ENCODE results near the gene USP43.

USP43 gene

DNA sequence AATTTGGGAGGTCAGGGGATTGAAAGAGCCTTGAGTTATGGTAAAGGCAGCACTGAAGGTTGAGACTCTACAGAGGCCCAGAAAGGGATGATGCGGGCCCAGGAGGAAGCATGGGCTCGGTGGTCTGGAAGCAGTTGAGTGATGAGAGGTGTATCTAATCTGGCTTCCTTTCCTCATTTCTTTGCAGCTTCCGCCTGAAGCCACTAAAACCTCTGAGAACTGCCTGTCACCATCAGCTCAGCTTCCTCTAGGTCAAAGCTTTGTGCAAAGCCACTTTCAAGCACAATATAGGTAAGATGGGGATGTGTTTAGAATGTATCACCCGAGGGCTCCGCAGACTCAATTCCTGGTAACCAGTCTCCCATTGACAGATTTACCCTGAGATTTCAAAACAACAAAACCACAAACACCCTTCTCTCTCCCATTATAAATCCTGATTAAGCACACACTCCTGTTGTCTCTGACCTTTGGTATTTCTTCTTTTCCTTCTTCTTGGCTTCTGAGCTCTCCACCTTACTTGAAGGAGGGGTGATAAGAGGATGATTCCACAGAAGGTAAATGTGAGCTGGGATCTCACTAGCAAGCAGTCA, 21.2 kb downstream of the USP43 start:
- no peak for DNase-seq (ENCODE audit: low spot score)

DNA sequence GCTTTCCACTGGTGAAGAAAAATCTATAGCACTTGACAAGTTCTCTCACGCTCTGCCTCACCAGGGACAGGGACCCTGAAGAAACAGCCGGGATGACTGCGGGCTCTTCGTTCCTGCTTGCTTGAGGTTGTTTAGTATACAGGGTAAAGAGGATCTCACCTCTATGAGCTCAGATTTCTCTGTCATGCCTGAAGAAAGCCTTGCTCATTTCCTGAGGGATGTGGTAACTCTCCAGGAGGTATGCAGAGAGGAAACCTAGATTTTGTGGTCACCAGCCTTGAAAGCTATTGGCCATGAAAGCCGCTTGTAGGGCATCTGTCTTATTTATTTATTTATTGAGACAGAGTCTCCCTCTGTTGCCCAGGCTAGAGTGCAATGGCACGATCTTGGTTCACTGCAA, 23.2 kb downstream of the USP43 start:
- no peak for DNase-seq (ENCODE audit: low spot score)

DNA sequence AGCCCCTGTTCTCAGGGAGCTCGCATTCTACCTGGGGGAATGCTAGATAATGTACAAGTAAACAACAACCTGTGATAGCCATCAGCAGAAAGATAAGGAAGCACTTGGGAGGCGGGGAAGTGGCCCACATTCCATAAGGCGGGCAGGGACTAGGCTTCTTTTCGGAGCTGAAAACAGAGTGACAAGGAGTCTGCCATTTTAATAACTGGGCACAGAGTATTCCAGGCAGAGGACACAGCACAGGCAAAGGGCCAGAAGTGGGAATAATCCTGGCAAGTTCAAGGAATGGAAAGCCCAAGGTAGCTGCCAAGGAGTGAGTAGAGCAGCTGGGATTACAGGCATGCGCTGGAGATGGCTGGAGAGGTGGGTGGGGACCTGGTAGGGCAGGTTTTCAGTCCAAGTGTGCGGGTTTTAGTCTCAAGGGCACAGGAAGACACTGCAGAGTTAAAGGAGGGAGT, 24.3 kb downstream of the USP43 start:
- DNase-seq (ENCODE audit: low spot score): peak; percentile 5

DNA sequence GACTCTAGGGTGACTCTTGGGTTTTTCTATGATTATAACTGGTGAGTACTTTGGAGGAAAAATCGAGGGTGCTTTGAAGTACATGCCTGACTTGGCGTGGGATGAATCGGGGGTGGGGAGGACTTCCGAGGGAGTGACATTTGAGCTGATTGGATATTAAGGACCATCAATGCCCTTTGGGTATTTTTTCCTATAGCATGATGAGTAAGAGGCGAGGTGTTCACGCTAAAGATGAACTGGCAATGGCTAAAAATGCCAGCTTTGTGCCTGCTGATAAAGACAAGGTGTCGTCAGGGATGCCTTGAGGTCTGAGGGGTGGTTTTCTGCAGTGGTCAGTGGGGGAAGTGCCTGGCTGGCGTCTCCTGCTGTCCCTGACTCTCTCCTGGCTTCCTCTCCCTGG, 25.3 kb downstream of the USP43 start:
- no peak for DNase-seq (ENCODE audit: low spot score)

DNA sequence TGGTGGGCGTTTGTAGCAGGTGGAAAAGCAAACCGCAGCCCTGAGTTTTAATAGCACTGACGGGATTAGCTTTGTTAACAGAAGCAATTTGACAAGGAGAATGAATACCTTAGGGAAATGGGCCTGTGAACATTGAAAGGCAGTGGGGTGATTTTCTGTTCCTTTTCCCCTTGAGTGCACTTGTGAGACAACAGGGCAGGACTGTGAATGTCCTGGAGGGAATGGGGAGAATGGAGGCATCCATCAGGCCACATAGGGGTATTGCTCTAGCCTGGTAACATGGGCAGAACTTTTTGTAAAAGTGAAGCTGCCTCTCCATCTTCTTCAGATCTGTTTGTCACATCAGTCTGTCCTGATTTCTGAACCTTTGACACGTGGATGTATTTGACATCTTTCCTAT, 26.2 kb downstream of the USP43 start:
- DNase-seq (ENCODE audit: low spot score): no peak

DNA sequence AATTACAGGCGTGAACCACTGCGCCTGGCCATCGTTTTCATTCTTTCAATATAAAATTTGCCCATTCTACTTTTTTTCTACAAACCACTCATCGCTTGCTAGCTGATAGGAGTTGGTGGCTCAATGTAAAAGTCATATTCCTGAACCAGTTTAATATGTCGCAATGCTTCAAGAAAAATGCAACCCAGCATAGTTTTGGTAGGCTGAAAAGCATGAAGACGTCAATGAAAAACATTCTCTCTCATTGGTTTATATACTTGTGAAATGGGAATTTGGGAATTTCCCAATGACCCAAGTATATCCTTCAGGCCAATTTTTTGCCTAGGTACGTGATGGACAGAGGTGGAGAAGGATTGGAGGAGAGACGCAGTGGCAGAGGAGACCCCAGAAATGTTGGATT, 26.9 kb downstream of the USP43 start:
- DNase-seq (ENCODE audit: low spot score): no peak

DNA sequence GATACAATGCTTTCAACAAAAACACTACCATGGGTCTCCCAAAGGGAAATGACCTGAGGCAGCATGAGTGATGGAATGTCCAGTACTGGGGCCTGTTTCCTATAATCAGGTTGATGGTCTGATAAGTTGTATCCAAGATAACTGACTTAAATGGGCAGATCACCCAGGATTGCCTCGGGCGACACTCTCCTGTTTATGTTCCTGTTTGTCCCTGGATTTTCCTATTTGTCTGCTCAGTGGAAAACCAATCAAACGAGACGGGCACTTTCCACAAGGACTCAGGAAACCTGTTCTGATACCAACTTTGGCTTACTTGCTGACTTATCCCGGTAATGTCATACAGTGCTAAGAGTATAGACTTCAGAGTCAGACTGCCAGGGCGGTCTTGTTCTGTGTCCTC, 27.4 kb downstream of the USP43 start:
- DNase-seq (ENCODE audit: low spot score): no peak

DNA sequence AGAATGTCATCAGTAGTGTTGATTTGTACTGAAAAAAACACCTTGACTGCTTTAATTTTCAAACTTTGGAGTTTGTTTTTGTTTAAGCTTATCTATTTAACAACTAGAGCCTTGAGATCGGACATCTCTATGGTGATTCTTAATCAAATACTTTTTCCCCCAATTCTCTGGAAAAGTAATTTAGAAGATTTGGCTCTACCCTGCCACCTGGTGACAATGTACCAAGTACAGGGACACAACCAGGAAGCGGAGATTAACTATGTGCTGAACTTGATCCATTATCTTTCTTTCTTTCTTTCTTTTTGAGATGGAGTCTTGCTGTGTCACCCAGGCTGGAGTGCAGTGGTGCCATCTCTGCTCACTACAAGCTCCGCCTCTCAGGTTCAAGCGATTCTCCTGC, 30.8 kb downstream of the USP43 start:
- no peak for DNase-seq (ENCODE audit: low spot score)

DNA sequence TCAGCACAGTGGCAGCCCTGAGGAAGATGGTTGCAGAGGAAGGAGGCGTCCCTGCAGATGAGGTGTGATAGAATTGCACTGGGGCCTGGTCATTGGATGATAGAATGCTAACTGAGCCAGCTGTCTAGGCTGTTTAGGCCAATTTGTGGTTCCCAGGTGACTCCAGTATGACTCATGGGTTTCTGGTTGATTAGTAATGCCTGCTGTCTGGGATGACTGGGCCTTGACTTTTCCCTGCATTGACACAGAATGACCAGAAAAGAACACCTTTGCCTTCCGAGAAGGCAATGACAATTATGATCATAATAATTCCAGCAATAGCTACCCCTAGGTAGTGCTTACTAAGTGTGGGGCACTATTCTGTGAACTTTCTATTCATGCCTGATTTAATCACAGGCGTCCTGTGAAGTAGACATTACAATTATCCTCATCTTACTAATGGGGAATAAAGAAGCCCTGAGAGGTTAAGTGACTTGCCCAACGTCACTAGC, 31.5 kb downstream of the USP43 start:
- DNase-seq (ENCODE audit: low spot score): peak; percentile 65

DNA sequence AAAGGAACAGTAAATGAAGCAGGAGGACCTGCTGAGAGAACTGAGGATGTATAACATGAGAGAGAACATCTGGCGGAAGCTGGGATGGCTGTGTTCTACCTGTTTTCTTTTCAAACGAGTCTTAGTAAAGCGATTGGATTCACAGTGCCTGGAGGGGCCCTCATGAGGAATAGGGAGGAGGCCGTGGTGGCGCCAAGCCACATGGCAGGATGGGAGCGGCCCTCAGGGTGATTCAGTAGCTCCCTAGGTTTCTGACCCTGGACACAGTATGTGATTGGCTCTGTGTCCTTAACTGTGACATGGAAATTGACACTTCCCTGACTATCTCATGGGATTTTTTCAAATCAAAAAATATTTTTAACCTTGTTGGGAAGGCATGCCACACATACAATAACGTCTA, 32.1 kb downstream of the USP43 start:
- DNase-seq (ENCODE audit: low spot score): no peak

DNA sequence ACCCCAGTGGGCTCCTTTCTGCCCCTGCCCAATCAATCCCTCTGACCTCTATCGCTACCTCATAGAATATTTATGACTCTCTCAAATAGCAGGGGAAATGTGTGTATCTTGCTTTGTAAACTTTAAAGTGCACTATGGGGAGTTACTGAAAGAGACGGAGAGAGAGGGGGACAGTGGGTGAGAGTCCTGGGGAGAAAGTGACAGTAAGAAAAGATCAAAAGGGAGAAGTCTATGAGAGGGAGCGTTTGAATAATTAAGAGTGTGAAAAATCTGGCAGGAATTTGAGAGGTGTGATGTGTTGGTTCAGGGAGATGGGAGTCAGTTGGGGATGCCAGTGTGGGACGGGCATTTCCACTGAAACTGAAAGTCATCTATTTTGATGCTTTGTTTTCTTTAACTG, 32.6 kb downstream of the USP43 start:
- DNase-seq (ENCODE audit: low spot score): no peak

DNA sequence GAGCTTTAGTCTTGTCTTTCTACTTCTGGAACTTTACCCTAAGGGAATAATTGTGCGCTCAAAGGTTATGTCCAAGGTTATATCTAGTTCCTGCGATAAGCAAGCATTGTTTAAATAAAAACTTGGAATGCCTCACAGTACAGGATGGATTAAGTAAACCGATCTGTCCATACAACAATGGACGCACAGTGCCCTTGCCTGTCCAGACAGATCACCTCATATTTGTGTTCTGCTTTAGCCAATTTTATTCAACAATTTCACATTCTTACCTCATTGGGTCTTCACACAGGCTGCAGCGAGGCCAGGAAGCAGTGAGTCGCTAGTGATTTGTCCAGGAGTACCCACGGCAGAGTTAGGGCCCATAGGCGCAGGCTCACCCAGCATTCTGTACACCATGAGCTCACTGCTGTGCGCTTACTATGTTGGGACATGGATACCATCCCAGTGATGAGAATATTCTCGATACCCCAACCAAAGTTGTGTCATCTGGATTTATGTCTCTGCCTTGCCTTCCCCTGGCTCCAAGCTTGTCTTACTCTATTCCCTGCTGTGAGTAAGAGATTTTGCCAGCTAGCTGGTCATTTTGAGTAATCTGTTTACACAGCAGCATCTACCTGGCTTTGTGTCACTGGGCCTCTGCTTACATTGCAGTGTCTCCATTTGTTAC, 39.8 kb downstream of the USP43 start:
- no peak for DNase-seq (ENCODE audit: low spot score)

DNA sequence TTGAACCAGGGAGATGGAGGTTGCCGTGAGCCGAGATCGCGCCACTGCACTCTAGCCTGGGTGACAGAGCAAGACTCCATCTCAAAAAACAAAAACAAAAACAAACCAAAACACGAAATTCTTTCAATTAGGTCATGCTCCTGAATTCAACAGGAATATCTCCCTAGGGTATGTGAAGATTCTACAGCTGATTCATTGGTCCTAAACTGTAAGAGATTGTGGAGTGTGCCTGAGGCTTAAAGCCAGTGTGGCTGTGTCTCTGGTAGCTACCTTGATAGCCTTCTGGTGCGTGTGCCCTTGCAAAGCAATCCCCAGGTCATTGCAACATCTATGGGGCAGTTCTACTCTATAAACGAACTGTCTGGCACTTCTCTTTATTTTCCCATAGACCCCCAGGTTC, 48.4 kb downstream of the USP43 start:
- no peak for DNase-seq (ENCODE audit: low spot score)

DNA sequence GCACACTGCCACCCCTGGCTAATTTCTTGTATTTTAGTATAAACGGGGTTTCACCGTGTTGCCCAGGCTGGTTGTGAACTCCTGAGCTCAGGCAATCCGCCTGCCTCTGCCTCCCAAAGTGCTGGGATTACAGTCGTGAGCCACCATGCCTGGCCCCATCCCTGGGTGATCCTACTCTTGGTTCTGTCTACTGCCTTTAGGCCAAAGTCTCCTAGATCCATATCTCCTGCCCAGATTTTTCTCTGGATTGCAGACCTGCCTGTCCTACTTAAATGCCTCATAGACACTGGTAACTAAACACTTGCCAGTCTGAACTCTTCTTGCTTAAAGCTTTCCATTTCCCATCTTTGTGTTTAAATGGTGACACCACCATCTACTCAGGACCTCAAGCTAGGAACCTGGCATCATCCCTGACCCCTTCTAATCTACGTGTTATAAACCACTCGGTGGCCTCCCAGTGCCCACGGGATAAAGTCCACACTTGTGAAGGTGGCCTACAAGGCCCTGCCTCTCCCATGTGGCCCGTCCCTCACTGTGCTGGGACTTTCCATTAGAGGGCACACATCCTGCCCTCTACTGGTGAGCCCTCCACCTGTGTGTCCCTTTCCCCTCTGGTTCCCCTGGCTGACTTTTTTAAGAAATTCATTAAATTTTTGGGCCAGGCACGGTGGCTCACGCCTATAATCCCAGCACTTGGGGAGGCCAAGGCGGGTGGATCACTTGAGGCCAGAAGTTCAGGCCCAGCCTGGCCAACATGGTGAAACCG, 51.1 kb downstream of the USP43 start:
- DNase-seq (ENCODE audit: low spot score): no peak

DNA sequence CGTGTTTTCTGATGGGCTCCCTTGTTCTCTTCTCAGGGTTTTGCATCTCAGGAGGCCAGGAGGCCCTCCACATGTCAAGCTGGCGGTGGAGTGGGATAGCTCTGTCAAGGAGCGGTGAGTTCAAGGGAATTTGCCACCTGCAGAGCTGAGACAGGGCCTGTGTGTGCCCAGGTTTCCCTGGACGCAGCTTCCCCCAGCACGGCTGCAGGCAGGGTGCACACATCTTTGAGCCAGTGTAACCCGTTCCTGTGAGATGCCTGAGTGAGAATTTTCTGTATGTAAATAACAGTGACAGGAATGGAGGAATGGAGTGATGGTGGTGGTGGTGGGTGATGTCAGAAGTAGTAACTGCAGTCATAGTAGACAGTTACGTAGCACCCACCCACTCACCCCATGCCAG, 54.8 kb downstream of the USP43 start:
- no peak for DNase-seq (ENCODE audit: low spot score)

DNA sequence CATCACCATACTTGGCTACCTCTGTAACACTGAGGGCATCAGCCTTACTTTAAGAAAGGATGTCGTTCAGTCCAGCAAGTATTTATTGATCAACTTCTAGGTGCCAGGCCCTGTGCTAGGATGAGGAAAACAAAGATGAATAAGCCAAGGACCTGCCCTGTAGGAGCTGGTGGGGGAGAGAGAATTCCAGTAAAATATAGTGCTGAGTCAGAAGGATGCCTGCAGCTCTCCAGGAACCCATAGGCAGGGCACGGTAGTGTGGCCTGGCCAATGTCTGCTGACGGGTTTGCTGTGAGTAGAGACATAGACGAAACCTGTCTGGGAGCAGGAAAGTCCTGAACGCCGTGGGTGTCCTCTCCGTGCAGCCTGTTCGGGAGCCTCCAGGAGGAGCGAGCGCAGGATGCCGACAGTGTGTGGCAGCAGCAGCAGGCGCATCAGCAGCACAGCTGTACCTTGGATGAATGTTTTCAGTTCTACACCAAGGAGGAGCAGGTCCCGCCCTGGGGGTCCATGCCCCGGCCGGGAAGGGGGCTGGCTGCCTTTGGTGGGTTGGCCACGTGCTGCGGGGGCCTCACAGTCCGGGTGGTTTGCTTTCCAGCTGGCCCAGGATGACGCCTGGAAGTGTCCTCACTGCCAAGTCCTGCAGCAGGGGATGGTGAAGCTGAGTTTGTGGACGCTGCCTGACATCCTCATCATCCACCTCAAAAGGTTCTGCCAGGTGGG, 55.6 kb downstream of the USP43 start:
- DNase-seq (ENCODE audit: low spot score): no peak

DNA sequence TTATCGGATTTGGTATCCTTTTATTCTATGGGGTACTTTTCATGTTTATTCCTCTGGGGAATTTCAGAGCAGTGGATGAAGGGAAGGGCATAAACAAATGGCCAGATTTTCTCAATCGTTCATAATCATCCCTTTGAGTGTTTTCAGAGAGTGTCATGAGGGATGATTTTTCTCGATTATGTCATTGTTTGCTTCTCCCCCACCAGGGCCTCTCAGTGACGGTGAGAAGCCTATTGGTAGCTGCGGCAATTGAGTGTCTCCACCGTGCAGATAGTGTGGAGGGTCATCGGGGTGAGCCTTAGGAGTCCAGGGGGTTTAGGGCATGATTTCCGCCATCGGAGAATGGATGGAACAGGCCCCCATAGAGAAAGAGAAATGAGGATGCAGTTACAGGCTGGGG, 57.2 kb downstream of the USP43 start:
- DNase-seq (ENCODE audit: low spot score): no peak

DNA sequence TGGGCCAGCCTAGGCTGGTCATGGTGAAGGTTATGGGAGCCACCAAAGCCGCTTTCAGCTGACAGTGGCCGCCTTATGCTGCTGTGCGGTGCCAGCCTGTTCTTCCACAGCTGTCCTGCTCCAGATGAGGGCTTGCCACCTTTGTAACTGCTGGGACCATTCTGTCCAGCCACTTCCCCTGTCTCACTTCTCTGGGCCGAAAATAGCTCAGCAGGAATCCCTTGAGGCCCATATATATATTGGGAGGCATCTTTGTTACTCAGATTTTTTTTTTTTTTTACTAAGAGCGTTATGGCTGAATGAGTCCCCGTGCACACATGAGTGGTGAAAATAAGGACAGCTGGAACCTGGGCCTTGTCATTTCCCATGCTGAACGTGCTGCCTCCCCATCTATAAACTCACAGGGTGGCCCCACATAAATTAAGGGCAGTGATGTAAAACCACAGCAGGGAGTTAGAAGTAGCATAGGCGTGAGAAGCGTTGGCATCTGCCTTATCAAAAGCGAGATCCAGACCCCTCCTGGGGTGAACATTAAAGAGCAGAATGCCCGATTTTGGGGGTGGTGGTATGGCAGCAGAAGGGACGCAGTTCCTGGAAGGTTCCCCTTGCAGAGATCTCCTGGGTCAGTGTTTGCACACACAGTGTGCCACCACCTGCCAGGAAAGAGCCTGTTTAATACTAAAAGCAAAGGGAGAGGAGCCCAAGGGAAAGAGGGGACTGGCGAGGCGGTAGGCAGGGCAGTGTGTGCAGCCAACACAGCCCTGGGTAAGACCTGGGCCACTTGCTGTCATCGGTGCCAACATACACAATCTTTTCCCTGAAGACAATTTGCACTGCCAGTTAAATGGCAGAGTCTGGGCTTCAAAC, 57.8 kb downstream of the USP43 start:
- no peak for DNase-seq (ENCODE audit: low spot score)

DNA sequence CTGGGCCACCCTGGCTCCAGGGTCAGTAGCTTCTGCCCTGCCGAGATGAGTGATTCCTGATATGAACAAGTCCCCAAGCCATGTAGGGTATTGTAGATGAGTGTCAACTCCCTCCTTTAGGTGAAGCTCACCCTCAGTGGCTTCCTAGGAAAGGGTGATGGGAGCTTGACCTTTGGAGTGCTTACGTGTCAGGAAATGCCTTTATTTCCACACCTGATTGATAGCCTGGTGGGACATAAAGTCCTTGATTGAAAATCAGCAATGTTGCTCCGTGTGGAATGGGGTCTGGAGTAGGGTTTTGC, 58.4 kb downstream of the USP43 start:
- DNase-seq (ENCODE audit: low spot score): no peak

DNA sequence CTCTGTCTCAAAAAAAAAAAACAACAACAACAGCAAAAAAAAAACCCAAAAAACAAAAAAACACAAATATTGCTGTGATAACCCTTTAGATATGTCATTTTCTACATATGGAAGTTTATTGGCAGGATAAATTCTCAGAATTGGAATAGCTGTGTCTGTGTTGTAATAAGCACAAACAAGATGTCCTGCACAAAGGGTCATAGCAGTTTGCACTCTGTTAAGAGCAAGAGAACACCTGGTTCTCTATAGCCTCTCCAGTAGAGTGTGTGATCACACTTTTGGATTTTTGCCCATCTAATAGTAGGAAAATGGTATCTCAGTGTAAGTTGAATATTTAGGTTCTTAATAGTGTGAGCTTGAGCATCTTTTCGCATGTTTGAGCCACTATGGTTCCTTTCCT, 60.4 kb downstream of the USP43 start:
- DNase-seq (ENCODE audit: low spot score): no peak

DNA sequence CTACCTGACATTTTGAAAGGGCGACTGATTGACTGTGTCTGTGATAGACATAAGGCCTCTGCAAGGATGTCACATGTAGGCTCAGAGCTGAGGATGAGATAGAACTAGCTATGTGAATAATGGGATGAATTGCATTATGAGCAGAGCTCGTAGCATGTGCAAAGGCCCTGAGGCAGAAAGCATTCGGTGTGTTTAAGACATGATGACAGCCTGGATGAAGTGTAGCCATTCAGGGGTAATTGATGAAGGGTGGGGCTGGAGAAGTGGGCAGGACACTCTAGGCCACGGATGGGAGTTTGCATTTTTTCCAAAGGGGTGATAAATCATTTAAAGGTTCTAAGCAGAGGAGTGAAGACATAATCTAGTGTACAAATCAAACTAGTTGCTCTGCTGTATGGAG, 62.6 kb downstream of the USP43 start:
- no peak for DNase-seq (ENCODE audit: low spot score)

DNA sequence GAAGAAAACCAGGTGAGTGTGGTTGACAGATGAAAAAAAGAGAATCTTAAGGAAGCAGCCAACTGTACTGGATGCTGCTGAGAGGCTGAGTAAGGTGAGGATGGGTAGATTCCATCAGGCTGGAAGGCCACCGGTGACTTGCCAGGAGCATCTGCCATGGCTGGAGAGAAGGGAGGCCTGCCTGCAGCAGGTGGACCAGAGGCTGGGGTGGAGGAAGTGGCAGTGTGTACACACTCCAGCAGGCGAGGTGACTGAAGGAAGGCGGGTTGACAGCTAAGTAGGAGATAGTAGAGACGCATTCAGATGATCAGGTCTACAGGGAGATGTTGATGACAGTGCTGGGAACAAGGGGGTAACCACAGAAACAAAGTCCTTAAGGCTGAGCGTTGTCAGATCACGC, 69.5 kb downstream of the USP43 start:
- DNase-seq (ENCODE audit: low spot score): no peak
